GM23338 (cell line): ENCODE measurements around the gene NCOR2.

ENCODE experiments used
- CREB1 ChIP-seq: fragments of 250-450 bp; sonication (Bioruptor Pico); IDR thresholded peaks from 2 replicates; pipeline ENCODE4 v1.5.0; 2020; ENCODE audit warnings: low read depth, mild to moderate bottlenecking, moderate library complexity
- ETS1 ChIP-seq: IDR thresholded peaks from 2 replicates; pipeline ENCODE4 v1.6.1; 2016; ENCODE audit warnings: antibody characterized with exemption
- EZH2 ChIP-seq: fragments of 200-600 bp; sonication (generic); IDR thresholded peaks from one replicate; pipeline ENCODE4 v1.8.0; 2017; ENCODE audit warnings: antibody characterized with exemption, mild to moderate bottlenecking, low read depth; ENCODE audit not compliant: unreplicated experiment
- EZH2phosphoT487 ChIP-seq: fragments of 200-600 bp; sonication (generic); IDR thresholded peaks from one replicate; pipeline ENCODE4 v1.8.1; 2018; ENCODE audit warnings: antibody characterized with exemption; ENCODE audit not compliant: unreplicated experiment
- JUNB ChIP-seq: IDR thresholded peaks from one replicate; pipeline ENCODE4 v1.6.1; 2016; ENCODE audit warnings: antibody characterized with exemption; ENCODE audit not compliant: unreplicated experiment
- NANOG ChIP-seq: IDR thresholded peaks from 2 replicates; pipeline ENCODE4 v1.6.1; 2016; ENCODE audit warnings: antibody characterized with exemption, borderline replicate concordance
- POLR2AphosphoS5 ChIP-seq: IDR thresholded peaks from 2 replicates; pipeline ENCODE4 v1.6.1; 2016; ENCODE audit warnings: antibody characterized with exemption, low read depth
- REST ChIP-seq: IDR thresholded peaks from one replicate; pipeline ENCODE4 v1.6.1; 2018; ENCODE audit warnings: antibody characterized with exemption; ENCODE audit not compliant: unreplicated experiment
- STAT1 ChIP-seq: IDR thresholded peaks from one replicate; pipeline ENCODE4 v1.6.1; 2016; ENCODE audit warnings: antibody characterized with exemption; ENCODE audit not compliant: unreplicated experiment
- ZNF114 ChIP-seq: fragments of 250-450 bp; sonication (Bioruptor Pico); IDR thresholded peaks from 2 replicates; pipeline ENCODE4 v1.5.0; 2020; ENCODE audit warnings: mild to moderate bottlenecking, moderate library complexity
- ZNF331 ChIP-seq: fragments of 250-450 bp; sonication (Bioruptor Pico); IDR thresholded peaks from 2 replicates; pipeline ENCODE4 v1.5.0; 2020; ENCODE audit warnings: low read depth, mild to moderate bottlenecking, moderate library complexity
- TF ChIP-seq, protein P1 (sequence below), 2 experiments: fragments of 200-600 bp in 1 of 2; sonication (generic) in 1 of 2; conservative IDR thresholded peaks; 2 replicates each; pipeline versions ENCODE4 v1.5.1 to v1.6.1; 2016 to 2017; ENCODE audit warnings: antibody characterized with exemption in 2 of 2, low read depth in 2 of 2, mild to moderate bottlenecking in 2 of 2, moderate library complexity in 1 of 2
- TF ChIP-seq, protein P2 (sequence below): fragments of 250-450 bp; sonication (Bioruptor Pico); IDR thresholded peaks from 2 replicates; pipeline ENCODE4 v1.5.0; 2020; ENCODE audit warnings: mild to moderate bottlenecking, moderate library complexity

DNA sequence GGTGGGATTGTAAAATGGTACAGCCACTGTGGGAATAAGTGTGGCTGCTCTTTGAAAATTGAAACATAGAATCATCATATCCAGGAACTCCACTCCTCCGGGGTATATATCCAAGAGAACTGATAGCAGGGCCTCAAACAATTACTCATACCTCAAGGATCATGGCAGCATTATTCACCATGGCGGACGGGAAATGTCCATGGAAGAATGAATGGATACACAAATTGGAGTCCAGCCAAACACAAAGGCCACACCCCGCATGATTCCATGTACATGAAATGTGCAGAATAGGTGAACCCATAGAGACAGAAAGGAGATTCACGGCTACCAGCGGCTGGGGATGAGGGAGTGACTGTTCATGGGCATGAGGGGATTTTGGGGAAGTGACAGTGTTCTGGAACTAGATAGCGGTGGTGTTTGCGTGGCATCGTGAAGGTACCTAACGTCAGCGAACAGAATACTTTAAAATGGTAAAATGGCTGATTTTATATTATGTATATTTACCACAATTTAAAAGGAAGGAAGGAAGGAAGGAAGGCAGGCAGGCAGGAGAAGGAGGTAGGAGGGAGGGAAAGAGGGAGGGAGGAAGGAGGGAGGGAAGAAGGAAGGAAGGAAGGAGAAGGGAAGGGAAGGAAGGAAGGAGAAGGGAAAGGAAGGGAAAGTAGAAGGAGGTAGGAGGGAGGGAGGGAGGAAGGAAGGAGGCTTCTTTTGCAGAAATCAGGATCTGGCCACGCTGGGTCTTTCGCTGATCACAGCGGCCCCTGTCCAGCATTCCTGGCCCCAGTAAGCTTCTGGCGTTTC, 14.1 kb upstream of the NCOR2 start:
- TF ChIP-seq, protein P1, sequence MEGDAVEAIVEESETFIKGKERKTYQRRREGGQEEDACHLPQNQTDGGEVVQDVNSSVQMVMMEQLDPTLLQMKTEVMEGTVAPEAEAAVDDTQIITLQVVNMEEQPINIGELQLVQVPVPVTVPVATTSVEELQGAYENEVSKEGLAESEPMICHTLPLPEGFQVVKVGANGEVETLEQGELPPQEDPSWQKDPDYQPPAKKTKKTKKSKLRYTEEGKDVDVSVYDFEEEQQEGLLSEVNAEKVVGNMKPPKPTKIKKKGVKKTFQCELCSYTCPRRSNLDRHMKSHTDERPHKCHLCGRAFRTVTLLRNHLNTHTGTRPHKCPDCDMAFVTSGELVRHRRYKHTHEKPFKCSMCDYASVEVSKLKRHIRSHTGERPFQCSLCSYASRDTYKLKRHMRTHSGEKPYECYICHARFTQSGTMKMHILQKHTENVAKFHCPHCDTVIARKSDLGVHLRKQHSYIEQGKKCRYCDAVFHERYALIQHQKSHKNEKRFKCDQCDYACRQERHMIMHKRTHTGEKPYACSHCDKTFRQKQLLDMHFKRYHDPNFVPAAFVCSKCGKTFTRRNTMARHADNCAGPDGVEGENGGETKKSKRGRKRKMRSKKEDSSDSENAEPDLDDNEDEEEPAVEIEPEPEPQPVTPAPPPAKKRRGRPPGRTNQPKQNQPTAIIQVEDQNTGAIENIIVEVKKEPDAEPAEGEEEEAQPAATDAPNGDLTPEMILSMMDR (conservative IDR thresholded peaks at IDR 0.05; ENCODE audit: low read depth in 2 of 2), result no peak
- TF ChIP-seq EZH2 (no peak), EZH2phosphoT487 (no peak), REST (no peak), NANOG (no peak), ETS1 (no peak), POLR2AphosphoS5 (no peak), STAT1 (no peak), CREB1 (CRISPR knock-in tag) (no peak), JUNB (no peak), ZNF331 (CRISPR knock-in tag) (no peak), ZNF114 (no peak)
- TF ChIP-seq, protein P2, sequence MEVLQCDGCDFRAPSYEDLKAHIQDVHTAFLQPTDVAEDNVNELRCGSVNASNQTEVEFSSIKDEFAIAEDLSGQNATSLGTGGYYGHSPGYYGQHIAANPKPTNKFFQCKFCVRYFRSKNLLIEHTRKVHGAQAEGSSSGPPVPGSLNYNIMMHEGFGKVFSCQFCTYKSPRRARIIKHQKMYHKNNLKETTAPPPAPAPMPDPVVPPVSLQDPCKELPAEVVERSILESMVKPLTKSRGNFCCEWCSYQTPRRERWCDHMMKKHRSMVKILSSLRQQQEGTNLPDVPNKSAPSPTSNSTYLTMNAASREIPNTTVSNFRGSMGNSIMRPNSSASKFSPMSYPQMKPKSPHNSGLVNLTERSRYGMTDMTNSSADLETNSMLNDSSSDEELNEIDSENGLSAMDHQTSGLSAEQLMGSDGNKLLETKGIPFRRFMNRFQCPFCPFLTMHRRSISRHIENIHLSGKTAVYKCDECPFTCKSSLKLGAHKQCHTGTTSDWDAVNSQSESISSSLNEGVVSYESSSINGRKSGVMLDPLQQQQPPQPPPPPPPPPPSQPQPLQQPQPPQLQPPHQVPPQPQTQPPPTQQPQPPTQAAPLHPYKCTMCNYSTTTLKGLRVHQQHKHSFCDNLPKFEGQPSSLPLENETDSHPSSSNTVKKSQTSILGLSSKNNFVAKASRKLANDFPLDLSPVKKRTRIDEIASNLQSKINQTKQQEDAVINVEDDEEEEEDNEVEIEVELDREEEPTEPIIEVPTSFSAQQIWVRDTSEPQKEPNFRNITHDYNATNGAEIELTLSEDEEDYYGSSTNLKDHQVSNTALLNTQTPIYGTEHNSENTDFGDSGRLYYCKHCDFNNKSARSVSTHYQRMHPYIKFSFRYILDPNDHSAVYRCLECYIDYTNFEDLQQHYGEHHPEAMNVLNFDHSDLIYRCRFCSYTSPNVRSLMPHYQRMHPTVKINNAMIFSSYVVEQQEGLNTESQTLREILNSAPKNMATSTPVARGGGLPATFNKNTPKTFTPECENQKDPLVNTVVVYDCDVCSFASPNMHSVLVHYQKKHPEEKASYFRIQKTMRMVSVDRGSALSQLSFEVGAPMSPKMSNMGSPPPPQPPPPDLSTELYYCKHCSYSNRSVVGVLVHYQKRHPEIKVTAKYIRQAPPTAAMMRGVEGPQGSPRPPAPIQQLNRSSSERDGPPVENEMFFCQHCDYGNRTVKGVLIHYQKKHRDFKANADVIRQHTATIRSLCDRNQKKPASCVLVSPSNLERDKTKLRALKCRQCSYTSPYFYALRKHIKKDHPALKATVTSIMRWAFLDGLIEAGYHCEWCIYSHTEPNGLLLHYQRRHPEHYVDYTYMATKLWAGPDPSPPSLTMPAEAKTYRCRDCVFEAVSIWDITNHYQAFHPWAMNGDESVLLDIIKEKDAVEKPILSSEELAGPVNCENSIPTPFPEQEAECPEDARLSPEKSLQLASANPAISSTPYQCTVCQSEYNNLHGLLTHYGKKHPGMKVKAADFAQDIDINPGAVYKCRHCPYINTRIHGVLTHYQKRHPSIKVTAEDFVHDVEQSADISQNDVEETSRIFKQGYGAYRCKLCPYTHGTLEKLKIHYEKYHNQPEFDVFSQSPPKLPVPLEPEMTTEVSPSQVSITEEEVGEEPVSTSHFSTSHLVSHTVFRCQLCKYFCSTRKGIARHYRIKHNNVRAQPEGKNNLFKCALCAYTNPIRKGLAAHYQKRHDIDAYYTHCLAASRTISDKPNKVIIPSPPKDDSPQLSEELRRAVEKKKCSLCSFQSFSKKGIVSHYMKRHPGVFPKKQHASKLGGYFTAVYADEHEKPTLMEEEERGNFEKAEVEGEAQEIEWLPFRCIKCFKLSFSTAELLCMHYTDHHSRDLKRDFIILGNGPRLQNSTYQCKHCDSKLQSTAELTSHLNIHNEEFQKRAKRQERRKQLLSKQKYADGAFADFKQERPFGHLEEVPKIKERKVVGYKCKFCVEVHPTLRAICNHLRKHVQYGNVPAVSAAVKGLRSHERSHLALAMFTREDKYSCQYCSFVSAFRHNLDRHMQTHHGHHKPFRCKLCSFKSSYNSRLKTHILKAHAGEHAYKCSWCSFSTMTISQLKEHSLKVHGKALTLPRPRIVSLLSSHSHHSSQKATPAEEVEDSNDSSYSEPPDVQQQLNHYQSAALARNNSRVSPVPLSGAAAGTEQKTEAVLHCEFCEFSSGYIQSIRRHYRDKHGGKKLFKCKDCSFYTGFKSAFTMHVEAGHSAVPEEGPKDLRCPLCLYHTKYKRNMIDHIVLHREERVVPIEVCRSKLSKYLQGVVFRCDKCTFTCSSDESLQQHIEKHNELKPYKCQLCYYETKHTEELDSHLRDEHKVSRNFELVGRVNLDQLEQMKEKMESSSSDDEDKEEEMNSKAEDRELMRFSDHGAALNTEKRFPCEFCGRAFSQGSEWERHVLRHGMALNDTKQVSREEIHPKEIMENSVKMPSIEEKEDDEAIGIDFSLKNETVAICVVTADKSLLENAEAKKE, result no peak
